ENCODE measurements around the gene PARPBP.

GRCh38 chr12:102107970-102108369, 12.0 kb upstream of the PARPBP start:
- TF ChIP-seq CTCF (IDR thresholded peaks at IDR 0.05 in 8 of 11, conservative IDR thresholded peaks at IDR 0.05 in 3 of 11) (no peak), POLR2A (IDR thresholded peaks at IDR 0.05) (no peak), POLR2AphosphoS5 (IDR thresholded peaks at IDR 0.05) (no peak)
